ENCODE results near the gene LYSMD1. TPM values are rescaled to one million over a fixed set of nuclear protein-coding genes. Genes with fewer than 3 reads are reported as not detected.
"Not testable (repeated sequence)": the region's sequence is repeated elsewhere in the genome, so short reads cannot be mapped to it uniquely, and the experiment has no call there.

LYSMD1 gene
- total and polyA plus RNA-seq, 2 of the 4 experiments (the other 2 are of a cell fraction) = 5.9 to 10.4 TPM

- TF ChIP-seq, protein P1, sequence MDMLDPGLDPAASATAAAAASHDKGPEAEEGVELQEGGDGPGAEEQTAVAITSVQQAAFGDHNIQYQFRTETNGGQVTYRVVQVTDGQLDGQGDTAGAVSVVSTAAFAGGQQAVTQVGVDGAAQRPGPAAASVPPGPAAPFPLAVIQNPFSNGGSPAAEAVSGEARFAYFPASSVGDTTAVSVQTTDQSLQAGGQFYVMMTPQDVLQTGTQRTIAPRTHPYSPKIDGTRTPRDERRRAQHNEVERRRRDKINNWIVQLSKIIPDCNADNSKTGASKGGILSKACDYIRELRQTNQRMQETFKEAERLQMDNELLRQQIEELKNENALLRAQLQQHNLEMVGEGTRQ (IDR thresholded peaks at IDR 0.05; ENCODE audit: low read depth, low read length) = no peak
Measured at GRCh38 chr1:151211972-151212705, 46.4 kb upstream of the LYSMD1 start (continued).

DNA sequence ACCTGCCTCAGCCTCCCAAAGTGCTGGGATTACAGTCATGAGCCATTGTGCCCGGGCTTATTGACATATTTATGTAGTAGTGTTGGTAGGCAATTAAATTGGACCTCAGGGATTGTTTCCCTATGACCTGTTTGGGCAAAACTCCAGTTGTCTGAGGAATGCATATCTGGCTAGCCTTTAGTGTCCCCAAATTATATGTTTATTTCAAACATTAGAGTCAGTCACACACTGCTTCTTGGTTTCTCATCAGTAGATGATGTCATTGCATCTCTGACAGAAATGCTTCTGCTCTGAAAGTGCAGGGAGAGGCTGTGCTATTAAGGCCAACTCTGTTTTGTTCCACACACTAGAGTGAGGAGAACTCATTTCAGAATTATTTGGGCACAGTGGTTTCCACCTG, 45.1 kb upstream of the LYSMD1 start:
- no peak overlapping the region for H2BK120ac ChIP-seq (ENCODE audit: low read depth, low read length)
- no peak overlapping the region for H2BK15ac ChIP-seq (ENCODE audit: low read depth, low read length)
- peaks cover 8% of the 10 kb centered on the region; the same call in 1 of the 2 replicates for H3K9me1 ChIP-seq (ENCODE audit: insufficient read depth, low read length)
- no peak overlapping the region for H3K9ac ChIP-seq (ENCODE audit: low read depth, low read length)
- in situ Hi-C loops (cut with MboI; ENCODE audit: low sequenced_read_pairs) = no loop called here
- no peak overlapping the region for H3K56ac ChIP-seq (ENCODE audit: extremely low read depth, insufficient read depth, low read length)
- no peaks in the 10 kb centered on the region for H3K9me3 ChIP-seq (ENCODE audit: control insufficient read depth, insufficient read depth, low read length)
- intact Hi-C loops (cut with micrococcal nuclease) = no loop called here
- POLR2A ChIA-PET (ENCODE audit: unreplicated experiment) = no interaction called here
- H2AK5ac ChIP-seq (ENCODE audit: low read depth, low read length) = no peak overlapping the region
- H4K8ac ChIP-seq (ENCODE audit: low read depth in 2 of 2, low read length in 2 of 2) = no peak overlapping the region
- H3K27me3 ChIP-seq (ENCODE audit: control insufficient read depth, insufficient read depth, low read length) = no peaks in the 10 kb centered on the region
- H3K4ac ChIP-seq (ENCODE audit: low read depth, low read length) = no peak overlapping the region
- peaks cover 32% of the 10 kb centered on the region for H3K36me3 ChIP-seq (ENCODE audit: control insufficient read depth, insufficient read depth, low read length)
- no CpG with 5 or more reads among the region's 1 CpG for WGBS, 2 experiments (ENCODE audit: extremely low coverage in 2 of 2, insufficient read length in 1 of 2)
- no peak overlapping the region for H2AFZ ChIP-seq (replicated peaks; ENCODE audit: low read length, poor library complexity)
- ATAC-seq (ENCODE audit: low read depth) (peak; percentile 86), DNase-seq (peak; percentile 72)
- no peak overlapping the region for H3K4me3 ChIP-seq (ENCODE audit: insufficient read depth, low read depth, low read length)
- H3K79me1 ChIP-seq (ENCODE audit: low read depth in 1 of 2, low read length in 2 of 2) = peaks cover 0 to 63% of the 10 kb centered on the region in 2 experiments; a peak in 3 of 4 replicates
- no peak overlapping the region for H4K91ac ChIP-seq (ENCODE audit: insufficient read depth, low read depth, low read length)
- dilution Hi-C loops (cut with HindIII; ENCODE audit: low sequenced_read_pairs, unreplicated experiment) = no loop called here
- no peak overlapping the region for H4K5ac ChIP-seq (ENCODE audit: low read depth, low read length)
- H3K4me2 ChIP-seq (ENCODE audit: low read depth, low read length) = no peak overlapping the region
- no peak overlapping the region for H3K14ac ChIP-seq (replicated peaks; ENCODE audit: low read depth, low read length)
- BruUV-seq (replicated peaks) = no TSS peak
- H4K20me1 ChIP-seq (ENCODE audit: insufficient read depth, low read length) = peaks cover 77% of the 10 kb centered on the region
- TF ChIP-seq BHLHE40 (IDR thresholded peaks at IDR 0.05; ENCODE audit: low read depth, low read length) = 0 out of 2 replicates have a peak, but pooled peaks have one; percentile 8
- TF ChIP-seq MXI1 (IDR thresholded peaks at IDR 0.05; ENCODE audit: borderline replicate concordance, low read depth, low read length) = no peak
- H3K27ac ChIP-seq (ENCODE audit: insufficient read depth, low read length) = 0 out of 2 replicates have a peak overlapping the region, but pooled peaks have one; percentile 4
- no peak overlapping the region for H3K18ac ChIP-seq (ENCODE audit: low read depth, low read length)
- no peak overlapping the region for H2BK20ac ChIP-seq (ENCODE audit: low read depth, low read length)
- no peak overlapping the region for H3K23ac ChIP-seq (ENCODE audit: low read depth, low read length)
- H2AK9ac ChIP-seq (replicated peaks; ENCODE audit: low read depth, low read length, poor library complexity) = no peak overlapping the region
- H2BK5ac ChIP-seq (ENCODE audit: low read depth, low read length, poor library complexity, severe bottlenecking) = no peak overlapping the region
- CTCF ChIA-PET = no interaction called here
- H3K4me1 ChIP-seq (ENCODE audit: control insufficient read depth, insufficient read depth, low read length) = peaks cover 1% of the 10 kb centered on the region; the same call in 1 of the 2 replicates

DNA sequence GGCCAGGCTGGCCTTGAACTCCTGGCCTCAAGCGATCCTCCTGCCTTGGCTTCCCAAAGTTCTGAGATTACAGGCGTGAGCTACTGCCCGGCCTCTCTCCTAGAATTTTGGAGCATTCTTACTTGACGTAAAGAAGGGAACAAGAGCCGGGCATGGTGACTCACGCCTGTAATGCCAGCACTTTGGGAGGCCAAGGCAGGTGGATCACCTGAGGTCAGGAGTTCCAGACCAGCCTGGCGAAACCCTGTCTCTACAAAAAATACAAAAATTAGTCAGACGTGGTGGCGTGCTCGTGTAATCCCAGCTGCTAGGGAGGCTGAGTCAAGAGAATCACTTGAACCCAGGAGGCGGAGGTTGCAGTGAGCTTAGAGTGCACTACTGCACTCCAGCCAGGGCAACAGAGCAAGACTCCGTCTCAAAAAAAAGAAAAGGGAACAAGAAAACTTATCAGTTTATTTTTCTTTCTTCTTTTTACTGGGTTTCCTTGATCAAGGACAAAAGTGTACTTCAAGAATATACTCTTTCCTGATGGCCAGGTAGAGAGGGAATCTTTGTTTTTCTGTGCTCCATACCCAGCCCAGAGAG, 39.8 kb upstream of the LYSMD1 start:
- POLR2A ChIA-PET (ENCODE audit: unreplicated experiment) = not testable (repeated sequence)

More for the DNA sequence above, 39.8 kb upstream of the LYSMD1 start:
- BruUV-seq (replicated peaks); H4K91ac ChIP-seq (ENCODE audit: insufficient read depth, low read depth, low read length); H3K9ac ChIP-seq (ENCODE audit: low read depth, low read length); CTCF ChIA-PET; intact Hi-C loops (cut with micrococcal nuclease); H2BK5ac ChIP-seq (ENCODE audit: low read depth, low read length, poor library complexity, severe bottlenecking); H3K4me2 ChIP-seq (ENCODE audit: low read depth, low read length); H3K9me1 ChIP-seq (ENCODE audit: insufficient read depth, low read length); H4K5ac ChIP-seq (ENCODE audit: low read depth, low read length); H3K56ac ChIP-seq (ENCODE audit: extremely low read depth, insufficient read depth, low read length); H2AK9ac ChIP-seq (replicated peaks; ENCODE audit: low read depth, low read length, poor library complexity); H2BK20ac ChIP-seq (ENCODE audit: low read depth, low read length); H2AK5ac ChIP-seq (ENCODE audit: low read depth, low read length); ATAC-seq (ENCODE audit: low read depth); H2AFZ ChIP-seq (replicated peaks; ENCODE audit: low read length, poor library complexity); H3K23ac ChIP-seq (ENCODE audit: low read depth, low read length); H2BK15ac ChIP-seq (ENCODE audit: low read depth, low read length); dilution Hi-C loops (cut with HindIII; ENCODE audit: low sequenced_read_pairs, unreplicated experiment); in situ Hi-C loops (cut with MboI; ENCODE audit: low sequenced_read_pairs); H3K27ac ChIP-seq (ENCODE audit: insufficient read depth, low read length); H2BK120ac ChIP-seq (ENCODE audit: low read depth, low read length); H3K4me1 ChIP-seq (ENCODE audit: control insufficient read depth, insufficient read depth, low read length); H3K4me3 ChIP-seq (ENCODE audit: insufficient read depth, low read depth, low read length); H3K14ac ChIP-seq (replicated peaks; ENCODE audit: low read depth, low read length); H4K8ac ChIP-seq (ENCODE audit: low read depth in 2 of 2, low read length in 2 of 2); H3K9me3 ChIP-seq (ENCODE audit: control insufficient read depth, insufficient read depth, low read length); H3K27me3 ChIP-seq (ENCODE audit: control insufficient read depth, insufficient read depth, low read length); DNase-seq; H3K18ac ChIP-seq (ENCODE audit: low read depth, low read length); H3K4ac ChIP-seq (ENCODE audit: low read depth, low read length): not testable (repeated sequence)
- peaks cover 36% of the 10 kb centered on the region for H3K36me3 ChIP-seq (ENCODE audit: control insufficient read depth, insufficient read depth, low read length)
- H4K20me1 ChIP-seq (ENCODE audit: insufficient read depth, low read length) = peaks cover 79% of the 10 kb centered on the region
- WGBS, 2 experiments (ENCODE audit: extremely low coverage in 2 of 2, insufficient read length in 1 of 2) = 97% methylated on average over 7 of the region's 12 CpGs; no CpG with 5 or more reads in 1 of the 2 experiments
- peaks cover 0 to 50% of the 10 kb centered on the region in 2 experiments; a peak in 2 of 4 replicates for H3K79me1 ChIP-seq (ENCODE audit: low read depth in 1 of 2, low read length in 2 of 2)

Data from IMR-90 (cell line).